DOHH2 (cell line): ENCODE results near the gene UBAC2.

Experiments
- H3F3A ChIP-seq: fragments of 200-600 bp; sonication (generic), shearing (Covaris generic); 2 replicates; pipeline ENCODE4 v1.6.0; 2016; ENCODE audit warnings: antibody characterized with exemption, mild to moderate bottlenecking; ENCODE audit not compliant: control insufficient read depth, insufficient read depth
- H3K27ac ChIP-seq: fragments of 200-600 bp; sonication (generic); 2 replicates; pipeline ENCODE4 v1.5.1; 2014; ENCODE audit warnings: low read depth, mild to moderate bottlenecking, low read length, moderate library complexity
- H3K27me3 ChIP-seq: fragments of 200-600 bp; sonication (generic); 2 replicates; pipeline ENCODE4 v1.6.1; 2014; ENCODE audit warnings: mild to moderate bottlenecking, low read length, mixed read lengths; ENCODE audit not compliant: control insufficient read depth
- H3K36me3 ChIP-seq: fragments of 200-600 bp; sonication (generic); 2 replicates; pipeline ENCODE4 v1.6.1; 2014; ENCODE audit warnings: mild to moderate bottlenecking, low read length, moderate library complexity, mixed read lengths; ENCODE audit not compliant: control insufficient read depth
- H3K4me1 ChIP-seq: fragments of 200-600 bp; sonication (generic); 2 replicates; pipeline ENCODE4 v1.6.1; 2014; ENCODE audit warnings: mild to moderate bottlenecking, low read length, mixed read lengths; ENCODE audit not compliant: control insufficient read depth
- H3K4me2 ChIP-seq: fragments of 200-600 bp; sonication (generic); 2 replicates; pipeline ENCODE4 v1.6.0; 2014; ENCODE audit warnings: mild to moderate bottlenecking, low read length, moderate library complexity
- H3K4me3 ChIP-seq: fragments of 200-600 bp; sonication (generic); 2 replicates; pipeline ENCODE4 v1.5.1; 2014; ENCODE audit warnings: mild to moderate bottlenecking, low read length, mixed read lengths
- H3K79me2 ChIP-seq: fragments of 200-600 bp; sonication (generic); 2 replicates; pipeline ENCODE4 v1.6.1; 2014; ENCODE audit warnings: mild to moderate bottlenecking, low read length, mixed read lengths; ENCODE audit not compliant: control insufficient read depth
- H3K9me2 ChIP-seq: fragments of 200-600 bp; sonication (generic); replicated peaks from 2 replicates; pipeline ENCODE4 v1.6.1; 2014; ENCODE audit warnings: mild to moderate bottlenecking, low read length, mixed read lengths; ENCODE audit not compliant: control insufficient read depth
- H3K9me3 ChIP-seq: fragments of 200-600 bp; sonication (generic); 2 replicates; pipeline ENCODE4 v1.6.1; 2014; ENCODE audit warnings: antibody characterized with exemption, low read length, mixed read lengths; ENCODE audit not compliant: control insufficient read depth, insufficient read depth
- H4K20me1 ChIP-seq: fragments of 200-600 bp; sonication (generic); 2 replicates; pipeline ENCODE4 v1.6.0; 2014; ENCODE audit warnings: low read depth, mild to moderate bottlenecking, antibody characterized with exemption, low read length, moderate library complexity; ENCODE audit not compliant: control insufficient read depth, insufficient read depth
- EZH2phosphoT487 ChIP-seq: fragments of 200-600 bp; sonication (generic); IDR thresholded peaks from 2 replicates; pipeline ENCODE4 v1.6.1; 2017; ENCODE audit warnings: borderline replicate concordance, mild to moderate bottlenecking, antibody characterized with exemption, low read length, moderate library complexity, mixed read lengths
- TF ChIP-seq, protein P1 (sequence below): fragments of 200-600 bp; sonication (generic); IDR thresholded peaks from one replicate; pipeline ENCODE4 v1.5.1; 2014; ENCODE audit warnings: antibody characterized with exemption, mild to moderate bottlenecking, low read depth, low read length; ENCODE audit not compliant: poor library complexity, severe bottlenecking

The UBAC2 gene

DNA sequence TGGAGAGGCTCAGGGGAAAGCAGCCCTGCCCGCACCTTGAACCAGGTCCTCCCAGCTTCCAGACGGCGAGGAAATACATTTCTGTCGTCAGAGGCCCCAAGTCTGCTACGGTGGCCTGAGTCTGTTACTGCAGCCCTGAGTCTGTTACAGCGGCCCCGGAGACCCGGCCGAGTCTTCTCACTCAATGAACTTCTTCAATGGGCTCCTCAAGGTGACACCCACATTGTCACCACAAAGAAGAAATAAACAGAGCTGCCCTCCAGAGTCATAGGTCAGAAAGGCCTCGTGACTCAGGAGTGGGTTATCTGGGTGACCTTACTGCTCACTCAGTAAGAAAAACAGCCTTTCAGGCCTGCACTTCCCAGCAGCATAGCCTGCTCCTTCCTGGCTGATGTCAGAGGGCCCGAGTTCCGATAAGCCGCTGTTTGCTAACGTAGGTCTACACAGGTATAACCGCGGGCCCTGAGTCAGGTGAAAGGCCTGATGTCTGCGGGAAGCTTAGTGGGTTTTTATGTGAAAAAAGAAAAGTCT is 233.7 kb downstream of the UBAC2 start:
- Histone ChIP-seq H3K9me2 (no peaks in the 10 kb centered on the region), H3K36me3 (no peaks in the 10 kb centered on the region), H4K20me1 (peaks cover 10% of the 10 kb centered on the region; the same call in 1 of the 2 replicates), H3K27ac (no peak overlapping the region), H3K9me3 (no peaks in the 10 kb centered on the region), H3K79me2 (no peaks in the 10 kb centered on the region), H3K4me2 (no peak overlapping the region), H3F3A (peaks cover 4% of the 10 kb centered on the region; the same call in 1 of the 2 replicates), H3K4me1 (peaks cover 42% of the 10 kb centered on the region), H3K27me3 (peaks cover 80% of the 10 kb centered on the region), H3K4me3 (no peak overlapping the region)
- TF ChIP-seq, protein P1, sequence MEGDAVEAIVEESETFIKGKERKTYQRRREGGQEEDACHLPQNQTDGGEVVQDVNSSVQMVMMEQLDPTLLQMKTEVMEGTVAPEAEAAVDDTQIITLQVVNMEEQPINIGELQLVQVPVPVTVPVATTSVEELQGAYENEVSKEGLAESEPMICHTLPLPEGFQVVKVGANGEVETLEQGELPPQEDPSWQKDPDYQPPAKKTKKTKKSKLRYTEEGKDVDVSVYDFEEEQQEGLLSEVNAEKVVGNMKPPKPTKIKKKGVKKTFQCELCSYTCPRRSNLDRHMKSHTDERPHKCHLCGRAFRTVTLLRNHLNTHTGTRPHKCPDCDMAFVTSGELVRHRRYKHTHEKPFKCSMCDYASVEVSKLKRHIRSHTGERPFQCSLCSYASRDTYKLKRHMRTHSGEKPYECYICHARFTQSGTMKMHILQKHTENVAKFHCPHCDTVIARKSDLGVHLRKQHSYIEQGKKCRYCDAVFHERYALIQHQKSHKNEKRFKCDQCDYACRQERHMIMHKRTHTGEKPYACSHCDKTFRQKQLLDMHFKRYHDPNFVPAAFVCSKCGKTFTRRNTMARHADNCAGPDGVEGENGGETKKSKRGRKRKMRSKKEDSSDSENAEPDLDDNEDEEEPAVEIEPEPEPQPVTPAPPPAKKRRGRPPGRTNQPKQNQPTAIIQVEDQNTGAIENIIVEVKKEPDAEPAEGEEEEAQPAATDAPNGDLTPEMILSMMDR: peak; percentile 9
- no peak for TF ChIP-seq EZH2phosphoT487

GRCh38 chr13:99435116-99435515 is 234.5 kb downstream of the UBAC2 start:
- Histone ChIP-seq H3K27me3 (peaks cover 80% of the 10 kb centered on the region), H3K79me2 (no peaks in the 10 kb centered on the region), H3K4me2 (no peak overlapping the region), H3F3A (no peaks in the 10 kb centered on the region), H3K27ac (no peak overlapping the region), H4K20me1 (peaks cover 10% of the 10 kb centered on the region; the same call in 1 of the 2 replicates), H3K36me3 (no peaks in the 10 kb centered on the region), H3K4me3 (no peak overlapping the region), H3K4me1 (peaks cover 35% of the 10 kb centered on the region), H3K9me3 (no peaks in the 10 kb centered on the region), H3K9me2 (no peaks in the 10 kb centered on the region)
- TF ChIP-seq EZH2phosphoT487: no peak
- TF ChIP-seq, protein P1: no peak

DNA sequence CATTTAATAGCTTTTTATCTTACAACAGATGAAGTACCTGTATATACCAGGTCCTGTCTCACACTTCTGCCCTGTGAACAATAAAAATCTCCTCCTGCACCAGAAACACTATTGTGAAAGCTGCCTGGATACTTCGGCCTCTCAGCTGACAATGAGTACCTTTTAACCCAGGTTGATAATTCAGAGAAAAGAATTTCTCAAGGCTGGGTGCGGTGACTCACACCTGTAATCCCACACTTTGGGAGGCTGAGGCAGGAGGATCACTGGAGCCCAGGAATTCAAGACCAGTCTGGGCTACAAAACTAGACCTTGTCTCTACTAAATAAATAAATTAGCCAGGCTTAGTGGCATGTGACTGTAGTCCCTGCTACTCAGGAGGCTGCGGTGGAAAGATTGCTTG is 235.3 kb downstream of the UBAC2 start:
- no peak for TF ChIP-seq EZH2phosphoT487
- TF ChIP-seq, protein P1: no peak
- no peaks in the 10 kb centered on the region for H3K79me2 ChIP-seq
- H3K27me3 ChIP-seq: peaks cover 77% of the 10 kb centered on the region
- H3K27ac ChIP-seq: no peak overlapping the region
- H3K4me3 ChIP-seq: no peak overlapping the region
- no peaks in the 10 kb centered on the region for H3K36me3 ChIP-seq
- H3K4me1 ChIP-seq: peaks cover 34% of the 10 kb centered on the region
- no peak overlapping the region for H3K4me2 ChIP-seq
- H3K9me3 ChIP-seq: no peaks in the 10 kb centered on the region
- no peaks in the 10 kb centered on the region for H3K9me2 ChIP-seq
- H4K20me1 ChIP-seq: peaks cover 7% of the 10 kb centered on the region; the same call in 1 of the 2 replicates
- H3F3A ChIP-seq: no peaks in the 10 kb centered on the region
